Right lobe of liver (tissue), 4 donors: ENCODE measurements around the gene MMADHC.

Experiments
- CTCF ChIP-seq, 4 donors: fragments of 200-600 bp in 3 of 4; fragments of 450-650 bp in 1 of 4; IDR thresholded peaks; one replicate each; pipeline versions ENCODE4 v1.5.1 to v1.8.0; 2016 to 2022; ENCODE audit warnings: antibody characterized with exemption in 4 of 4, mild to moderate bottlenecking in 2 of 4
- POLR2A ChIP-seq: fragments of 450-650 bp; IDR thresholded peaks from one replicate; pipeline ENCODE4 v1.6.1; 2017; ENCODE audit warnings: antibody characterized with exemption, mild to moderate bottlenecking
- donor health status: DM: no; HTN: no; CAD: no.
- donor health status: DM: no; HTN: no; CAD: no.
- donor health status: DM: no; HTN: yes; CAD: no.

- TF ChIP-seq POLR2A (no peak), CTCF (IDR thresholded peaks at IDR 0.05) (no peak)
Observed at GRCh38 chr2:149627111-149627801, 39.7 kb upstream of the MMADHC start.
